ENCODE data around the gene CIROP. TPM values are rescaled to one million over a fixed set of nuclear protein-coding genes. Genes with fewer than 3 reads are reported as not detected.

The CIROP gene
- total and polyA plus RNA-seq, 2 donors from 2014 or later, result not detected

GRCh38 chr14:23089498-23090253 is 15.1 kb downstream of the CIROP start:
- peaks cover 13 to 41% (median 33%) of the 10 kb centered on the region in 3 donors for H3K36me3 ChIP-seq (ENCODE audit: control insufficient read depth in 2 of 3, insufficient read depth in 3 of 3, low read length in 3 of 3)
- peaks cover 0 to 7% (median 0%) of the 10 kb centered on the region in 3 donors for H3K4me1 ChIP-seq (ENCODE audit: control insufficient read depth in 2 of 3, insufficient read depth in 2 of 3, low read depth in 1 of 3, low read length in 3 of 3)
- H3K27me3 ChIP-seq (ENCODE audit: control insufficient read depth, insufficient read depth, low read length), result no peaks in the 10 kb centered on the region
- FAIRE-seq (no peak), DNase-seq (no peak)
- no peaks in the 10 kb centered on the region for H3K9me3 ChIP-seq (ENCODE audit: control insufficient read depth in 2 of 3, insufficient read depth in 1 of 3, low read length in 3 of 3)
- no peak overlapping the region for H3K9ac ChIP-seq (ENCODE audit: low read length in 3 of 3)
- intact Hi-C loops (cut with DNase I), result no loop called here
- H3K27ac ChIP-seq (ENCODE audit: low read depth in 2 of 2, low read length in 2 of 2), result no peak overlapping the region
- no peak overlapping the region for H3K4me3 ChIP-seq (ENCODE audit: low read length in 3 of 3)
- TF ChIP-seq CTCF (IDR thresholded peaks at IDR 0.05; ENCODE audit: borderline replicate concordance, extremely low read depth, insufficient read depth), result no peak

- no peaks in the 10 kb centered on the region for H3K27me3 ChIP-seq (ENCODE audit: control insufficient read depth, insufficient read depth, low read length)
- TF ChIP-seq CTCF (IDR thresholded peaks at IDR 0.05; ENCODE audit: borderline replicate concordance, extremely low read depth, insufficient read depth), result no peak
- DNase-seq, result no peak
- FAIRE-seq, result no peak
- H3K4me1 ChIP-seq (ENCODE audit: control insufficient read depth in 2 of 3, insufficient read depth in 2 of 3, low read depth in 1 of 3, low read length in 3 of 3), result no peaks in the 10 kb centered on the region
- no peak overlapping the region for H3K4me3 ChIP-seq (ENCODE audit: low read length in 3 of 3)
- H3K27ac ChIP-seq (ENCODE audit: low read depth in 2 of 2, low read length in 2 of 2), result no peak overlapping the region
- intact Hi-C loops (cut with DNase I), result no loop called here
- H3K9me3 ChIP-seq (ENCODE audit: control insufficient read depth in 2 of 3, insufficient read depth in 1 of 3, low read length in 3 of 3), result no peaks in the 10 kb centered on the region
- peaks cover 14 to 46% (median 33%) of the 10 kb centered on the region in 3 donors for H3K36me3 ChIP-seq (ENCODE audit: control insufficient read depth in 2 of 3, insufficient read depth in 3 of 3, low read length in 3 of 3)
- no peak overlapping the region for H3K9ac ChIP-seq (ENCODE audit: low read length in 3 of 3)
These were observed 18.2 kb downstream of the CIROP start for GRCh38 chr14:23086565-23086964.

GRCh38 chr14:23085458-23085857 is 19.3 kb downstream of the CIROP start:
- H3K27me3 ChIP-seq (ENCODE audit: control insufficient read depth, insufficient read depth, low read length), result no peaks in the 10 kb centered on the region
- intact Hi-C loops (cut with DNase I), result no loop called here
- no peak for DNase-seq
- no peak overlapping the region for H3K9ac ChIP-seq (ENCODE audit: low read length in 3 of 3)
- no peaks in the 10 kb centered on the region for H3K4me1 ChIP-seq (ENCODE audit: control insufficient read depth in 2 of 3, insufficient read depth in 2 of 3, low read depth in 1 of 3, low read length in 3 of 3)
- no peak for TF ChIP-seq CTCF (IDR thresholded peaks at IDR 0.05; ENCODE audit: borderline replicate concordance, extremely low read depth, insufficient read depth)
- H3K27ac ChIP-seq (ENCODE audit: low read depth in 2 of 2, low read length in 2 of 2), result no peak overlapping the region
- H3K4me3 ChIP-seq (ENCODE audit: low read length in 3 of 3), result no peak overlapping the region
- H3K9me3 ChIP-seq (ENCODE audit: control insufficient read depth in 2 of 3, insufficient read depth in 1 of 3, low read length in 3 of 3), result no peaks in the 10 kb centered on the region
- H3K36me3 ChIP-seq (ENCODE audit: control insufficient read depth in 2 of 3, insufficient read depth in 3 of 3, low read length in 3 of 3), result peaks cover 16 to 55% (median 36%) of the 10 kb centered on the region in 3 donors
- FAIRE-seq, result no peak
